Cerebellar cortex (tissue), 1 donor: Measurements from ENCODE around the gene GJC1.
A peak's percentile ranks its signal among the peaks of the same experiment; 100 is the strongest.
"Not testable (repeated sequence)": the region's sequence is repeated elsewhere in the genome, so short reads cannot be mapped to it uniquely, and the experiment has no call there.

Experiments used
- DNase-seq: peaks from one replicate; pipeline ENCODE4 v3.0.0-alpha.2; 2015; ENCODE audit warnings: low spot score

Gene GJC1

GRCh38 chr17:44844390-44844830, 14.3 kb upstream of the GJC1 start:
- no peak for DNase-seq

DNA sequence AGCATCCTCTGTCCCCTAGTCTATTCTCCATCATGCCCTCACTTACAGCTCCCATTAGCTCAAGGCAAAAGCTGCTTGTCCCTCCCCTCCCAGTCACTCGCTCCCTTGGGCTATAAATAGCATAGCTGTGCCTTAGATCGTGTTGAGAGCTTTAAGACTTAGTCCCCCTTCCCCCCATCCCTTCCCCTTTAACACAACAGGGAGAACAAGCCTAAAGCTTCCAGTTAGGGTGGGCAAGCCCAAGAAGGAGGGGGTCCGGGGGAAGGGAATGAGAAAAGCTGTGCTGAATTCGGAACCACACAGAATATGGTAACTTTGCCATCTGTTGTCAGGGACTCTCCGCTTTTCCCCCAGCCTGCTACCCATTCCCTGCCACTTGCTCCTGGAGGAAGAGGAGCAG, 12.7 kb upstream of the GJC1 start:
- peak; percentile 36 for DNase-seq

GRCh38 chr17:44840936-44841335, 10.8 kb upstream of the GJC1 start:
- no peak for DNase-seq

- no peak for DNase-seq
These were observed 10.2 kb upstream of the GJC1 start for GRCh38 chr17:44840274-44840673.

- DNase-seq: no peak
These were observed 7.1 kb upstream of the GJC1 start for GRCh38 chr17:44837196-44837595.

GRCh38 chr17:44832805-44833204, 2.7 kb upstream of the GJC1 start:
- DNase-seq: no peak

- DNase-seq: no peak
These were observed 1.3 kb upstream of the GJC1 start for GRCh38 chr17:44831371-44831770.

GRCh38 chr17:44830359-44831288, 537 bp upstream of the GJC1 start:
- peak; percentile 77 for DNase-seq

GRCh38 chr17:44828919-44829522, 1.1 kb downstream of the GJC1 start:
- no peak for DNase-seq

DNA sequence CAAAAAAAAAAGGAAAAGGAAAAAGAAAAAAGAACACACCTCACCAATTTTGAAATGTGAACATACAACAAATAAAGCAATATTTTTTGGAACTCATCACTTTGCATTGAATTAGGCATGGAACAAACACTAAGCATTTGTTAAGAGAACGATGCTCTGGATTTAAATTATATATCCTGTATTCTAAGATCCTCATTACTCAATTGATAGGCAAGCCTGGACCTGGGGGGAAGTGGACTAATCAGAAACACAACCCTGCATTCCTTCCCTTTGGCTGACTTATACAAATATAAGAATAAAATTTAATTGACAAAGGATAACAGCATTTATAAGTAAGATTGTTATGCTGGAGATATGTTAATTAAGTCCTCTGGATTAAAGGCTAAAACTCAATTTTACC, 2.2 kb downstream of the GJC1 start:
- no peak for DNase-seq

DNA sequence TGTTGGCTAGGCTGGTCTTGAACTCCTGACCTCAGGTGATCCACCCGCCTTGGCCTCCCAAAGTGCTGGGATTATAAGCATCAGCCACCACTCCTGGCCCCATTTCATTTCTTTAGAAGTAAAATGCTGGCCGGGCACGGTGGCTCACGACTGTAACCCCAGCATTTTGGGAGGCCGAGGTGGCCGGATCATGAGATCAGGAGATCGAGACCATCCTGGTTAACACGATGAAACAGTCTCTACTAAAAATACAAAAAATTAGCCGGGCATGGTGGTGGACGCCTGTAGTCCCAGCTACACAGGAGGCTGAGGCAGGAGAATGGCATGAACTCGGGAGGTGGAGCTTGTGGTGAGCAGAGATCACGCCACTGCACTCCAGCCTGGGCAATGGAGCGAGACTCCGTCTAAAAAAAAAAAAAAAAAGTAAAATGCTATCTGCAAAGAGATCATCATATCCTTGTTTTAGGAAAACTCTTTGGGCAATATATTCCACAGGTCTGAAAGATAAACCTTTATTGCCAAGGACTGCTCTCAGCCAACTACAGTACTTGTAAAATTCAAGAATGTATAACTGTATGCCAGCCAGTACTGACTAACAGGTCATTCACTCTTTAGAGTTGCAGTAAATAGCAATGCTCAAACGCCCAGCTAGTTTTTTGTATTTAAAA, 3.8 kb downstream of the GJC1 start:
- no peak for DNase-seq

DNA sequence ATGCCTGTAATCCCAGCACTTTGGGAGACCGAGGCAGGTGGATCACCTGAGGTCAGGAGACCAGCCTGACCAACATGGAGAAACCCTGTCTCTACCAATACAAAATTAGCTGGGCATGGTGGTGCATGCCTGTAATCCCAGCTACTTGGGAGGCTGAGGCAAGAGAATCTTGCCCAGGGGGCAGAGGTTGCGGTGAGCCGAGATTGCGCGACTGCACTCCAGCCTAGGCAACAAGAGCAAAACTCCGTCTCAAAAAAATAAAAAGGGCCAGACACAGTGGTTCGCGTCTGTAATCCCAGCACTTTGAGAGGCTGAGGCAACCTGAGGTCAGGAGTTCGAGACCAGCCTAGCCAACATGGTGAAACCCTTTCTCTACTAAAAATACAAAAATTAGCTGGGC, 4.9 kb downstream of the GJC1 start:
- not testable (repeated sequence) for DNase-seq

DNA sequence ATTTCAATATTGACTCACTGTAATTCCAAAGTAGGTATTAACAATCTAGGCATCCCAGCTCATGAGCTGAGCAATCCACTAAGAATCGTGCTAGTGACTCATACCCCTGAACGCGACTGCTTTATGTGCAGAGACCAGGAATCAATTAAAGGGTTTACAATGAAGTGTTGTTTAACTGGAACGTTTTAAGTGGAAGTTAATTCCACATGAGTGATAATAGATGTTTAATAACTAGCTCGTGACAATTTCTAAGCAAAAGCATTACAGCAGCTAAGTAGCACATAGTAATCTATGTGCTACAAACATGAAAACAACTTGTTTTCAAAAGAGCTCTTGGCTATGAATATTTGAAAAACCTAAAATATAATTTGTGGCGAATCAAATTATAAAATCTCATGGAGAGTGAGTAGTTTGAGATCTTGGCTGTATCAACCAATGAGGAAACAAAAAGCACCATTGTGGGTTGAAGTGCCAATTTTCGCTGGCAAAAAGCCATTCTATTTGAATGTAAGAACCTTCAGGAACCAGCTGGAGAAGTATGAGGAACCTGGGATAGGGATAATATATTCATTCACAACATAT, 9.4 kb downstream of the GJC1 start:
- DNase-seq: peak; percentile 52

- not testable (repeated sequence) for DNase-seq
These were observed 11.6 kb downstream of the GJC1 start for GRCh38 chr17:44818508-44818907.

GRCh38 chr17:44812263-44812662, 17.8 kb downstream of the GJC1 start:
- DNase-seq: no peak

DNA sequence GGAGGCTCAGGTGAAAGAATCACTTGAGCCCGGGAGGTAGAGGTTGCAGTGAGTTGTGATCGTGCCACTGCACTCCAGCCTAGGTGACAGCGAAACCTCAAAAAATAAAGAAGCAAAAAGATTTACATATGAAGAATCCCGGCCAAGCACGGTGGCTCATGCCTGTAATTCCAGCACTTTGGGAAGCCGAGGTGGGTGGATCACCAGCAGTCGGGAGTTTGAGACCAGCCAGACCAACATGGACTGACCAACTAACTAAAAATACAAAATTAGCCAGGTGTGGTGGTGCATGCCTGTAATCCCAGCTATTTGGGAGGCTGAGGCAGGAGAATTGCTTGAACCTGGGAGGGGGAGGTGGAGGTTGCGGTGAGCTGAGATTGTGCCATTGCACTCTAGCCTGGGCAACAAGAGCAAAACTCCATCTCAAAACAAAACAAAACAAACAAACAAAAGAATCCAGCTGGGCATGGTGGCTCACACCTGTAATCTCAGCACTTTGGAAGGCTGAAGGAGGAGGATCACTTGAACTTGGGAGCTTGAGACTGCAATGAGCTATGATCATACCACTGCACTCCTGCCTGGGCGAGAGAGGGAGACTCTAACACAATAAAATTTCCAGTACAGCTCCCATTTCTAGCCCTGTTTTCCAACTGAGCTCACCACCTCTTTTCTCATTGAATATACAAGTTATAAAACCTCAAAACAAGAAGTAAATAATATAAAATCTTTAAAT, 21.3 kb downstream of the GJC1 start:
- not testable (repeated sequence) for DNase-seq

DNA sequence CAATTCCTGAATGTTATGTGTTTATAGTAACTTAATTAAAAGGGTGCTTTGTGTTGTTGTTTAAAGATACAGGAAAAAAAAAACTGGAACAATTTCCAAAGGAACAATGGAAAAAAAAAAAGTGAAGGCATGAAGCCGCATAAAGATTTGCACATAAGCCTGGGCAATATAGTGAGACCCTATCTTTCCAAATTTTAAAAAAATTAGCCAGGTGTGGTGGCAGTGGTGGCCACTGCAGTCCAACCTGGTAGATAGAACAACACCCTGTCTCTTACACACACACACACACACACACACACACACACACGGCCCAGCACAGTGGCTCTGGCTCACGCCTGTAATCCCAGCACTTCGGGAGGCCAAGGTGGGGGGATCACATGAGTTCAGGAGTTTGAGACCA, 21.9 kb downstream of the GJC1 start:
- DNase-seq: no peak

DNA sequence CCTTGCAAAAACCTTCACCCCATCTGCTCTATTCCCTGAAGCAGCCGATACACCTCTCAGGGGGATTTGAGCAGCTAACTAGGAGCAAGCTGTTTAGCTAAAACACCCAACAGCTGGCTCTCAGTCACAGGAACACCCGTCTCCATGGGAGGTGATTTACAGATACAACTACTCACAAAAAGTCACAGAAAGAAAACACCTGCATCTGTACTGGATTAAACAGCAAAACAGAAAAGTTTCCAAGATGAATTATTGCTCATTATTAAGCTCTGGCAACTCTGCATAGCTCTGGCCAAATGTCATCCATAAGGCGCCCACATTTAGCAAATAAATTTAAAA, 22.3 kb downstream of the GJC1 start:
- peak; percentile 28 for DNase-seq

- no peak for DNase-seq
These were observed 22.8 kb downstream of the GJC1 start for GRCh38 chr17:44807093-44807816.

- DNase-seq: peak; percentile 87
These were observed 25.6 kb downstream of the GJC1 start for GRCh38 chr17:44804302-44805089.
